ENCODE data around the gene HSBP1L1. TPM values are rescaled to one million over a fixed set of nuclear protein-coding genes. Genes with fewer than 3 reads are reported as not detected.

The HSBP1L1 gene
- total RNA-seq, 6 donors from 2014 or later, result 32.1 to 80.7 (median 43.8) TPM

GRCh38 chr18:79985172-79985571, 20.7 kb downstream of the HSBP1L1 start:
- Histone ChIP-seq H3K36me3 (peaks cover 0 to 16% (median 0%) of the 10 kb centered on the region in 4 donors), H3K4me3 (no peak overlapping the region), H3K9me3 (no peaks in the 10 kb centered on the region), H3K27ac (no peak overlapping the region), H3K4me1 (peaks cover 19 to 51% (median 30%) of the 10 kb centered on the region in 4 donors), H3K27me3 (no peaks in the 10 kb centered on the region)
- TF ChIP-seq POLR2AphosphoS5 (IDR thresholded peaks at IDR 0.05) (no peak), EP300 (IDR thresholded peaks at IDR 0.05) (no peak), POLR2A (IDR thresholded peaks at IDR 0.05) (no peak), CTCF (IDR thresholded peaks at IDR 0.05) (no peak)
- ATAC-seq (ENCODE audit: low FRiP score in 2 of 2), result no peak
- DNase-seq, result no peak
- WGBS, 2 donors, result 88 to 91% methylated on average over 12 of the region's 12 CpGs

DNA sequence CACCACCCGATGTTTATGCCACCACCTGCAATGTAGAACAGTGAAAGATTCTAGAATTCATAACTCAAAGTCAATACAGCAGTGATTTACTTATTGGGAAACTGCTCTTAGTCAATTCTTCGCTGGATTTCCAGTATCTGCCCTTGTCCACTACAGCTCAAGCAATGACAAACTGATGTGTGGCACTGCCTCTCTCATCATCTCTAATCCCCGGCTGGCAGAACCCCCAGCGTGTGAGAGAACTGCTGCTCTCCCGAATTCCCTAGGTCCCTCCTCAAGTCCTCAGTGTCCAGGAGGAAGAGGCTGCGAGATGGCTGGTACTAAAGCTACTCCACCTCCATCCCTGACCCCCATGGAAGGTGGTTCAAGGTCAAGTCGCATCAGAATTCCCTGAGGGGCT, 22.3 kb downstream of the HSBP1L1 start:
- no peak for DNase-seq
- 49 to 55% methylated on average over 7 of the region's 7 CpGs for WGBS, 2 donors
- H3K27ac ChIP-seq, result peak overlapping the region in 1 of 4 donors; percentile 30
- H3K27me3 ChIP-seq, result no peaks in the 10 kb centered on the region
- peak overlapping the region in 2 of 4 donors; percentile 98 for H3K4me3 ChIP-seq
- no peaks in the 10 kb centered on the region for H3K9me3 ChIP-seq
- H3K4me1 ChIP-seq, result peaks cover 19 to 51% (median 30%) of the 10 kb centered on the region in 4 donors
- ATAC-seq (ENCODE audit: low FRiP score in 2 of 2), result no peak
- no peak for TF ChIP-seq CTCF (IDR thresholded peaks at IDR 0.05)
- no peak for TF ChIP-seq EP300 (IDR thresholded peaks at IDR 0.05)
- TF ChIP-seq POLR2AphosphoS5 (IDR thresholded peaks at IDR 0.05), result no peak
- no peak for TF ChIP-seq POLR2A (IDR thresholded peaks at IDR 0.05)
- H3K36me3 ChIP-seq, result peaks cover 0 to 16% (median 0%) of the 10 kb centered on the region in 4 donors

- WGBS, 2 donors, result 1% methylated on average over 6 of the region's 6 CpGs
- Histone ChIP-seq H3K27me3 (no peaks in the 10 kb centered on the region), H3K36me3 (peaks cover 0 to 16% (median 0%) of the 10 kb centered on the region in 4 donors), H3K4me3 (peak overlapping the region; percentile 52 to 98 (median 85)), H3K9me3 (no peaks in the 10 kb centered on the region), H3K27ac (peak overlapping the region; percentile 89 to 97 (median 96)), H3K4me1 (peaks cover 19 to 43% (median 27%) of the 10 kb centered on the region in 4 donors)
- no peak for DNase-seq
- TF ChIP-seq CTCF (IDR thresholded peaks at IDR 0.05), result no peak
- no peak for TF ChIP-seq EP300 (IDR thresholded peaks at IDR 0.05)
- TF ChIP-seq POLR2A (IDR thresholded peaks at IDR 0.05), result no peak
- no peak for TF ChIP-seq POLR2AphosphoS5 (IDR thresholded peaks at IDR 0.05)
- no peak for ATAC-seq (ENCODE audit: low FRiP score in 2 of 2)
Measured at GRCh38 chr18:79987566-79987965, 23.1 kb downstream of the HSBP1L1 start.

- ATAC-seq (ENCODE audit: low FRiP score in 2 of 2) (peak; percentile 79 to 80), DNase-seq (peak; percentile 62 to 93)
- Histone ChIP-seq H3K36me3 (peaks cover 0 to 16% (median 0%) of the 10 kb centered on the region in 4 donors), H3K9me3 (no peaks in the 10 kb centered on the region), H3K27me3 (no peaks in the 10 kb centered on the region), H3K4me3 (peak overlapping the region; percentile 52 to 98 (median 85)), H3K27ac (peak overlapping the region; percentile 89 to 97 (median 96)), H3K4me1 (peaks cover 15 to 38% (median 24%) of the 10 kb centered on the region in 4 donors)
- TF ChIP-seq POLR2A (IDR thresholded peaks at IDR 0.05) (peak in 1 of 4 donors; percentile 8), CTCF (IDR thresholded peaks at IDR 0.05) (peak in 4 of 6 experiments; percentile 20 to 46 (median 34)), EP300 (IDR thresholded peaks at IDR 0.05) (no peak), POLR2AphosphoS5 (IDR thresholded peaks at IDR 0.05) (no peak)
- WGBS, 2 donors, result 0 to 1% methylated on average over 18 to 28 of the region's 48 CpGs
Measured at GRCh38 chr18:79988071-79988450, 23.6 kb downstream of the HSBP1L1 start.

All from upper lobe of left lung (tissue), 6 donors.